Right lobe of liver (tissue), 4 donors: ENCODE results near the gene ADTRP.

Experiments used
- POLR2A ChIP-seq: fragments of 450-650 bp; IDR thresholded peaks from one replicate; pipeline ENCODE4 v1.6.1; 2017; ENCODE audit warnings: antibody characterized with exemption, mild to moderate bottlenecking
- TF ChIP-seq, protein P1 (sequence below), 4 donors: fragments of 200-600 bp in 3 of 4; fragments of 450-650 bp in 1 of 4; IDR thresholded peaks; one replicate each; pipeline versions ENCODE4 v1.5.1 to v1.8.0; 2016 to 2022; ENCODE audit warnings: antibody characterized with exemption in 4 of 4, mild to moderate bottlenecking in 2 of 4
- donor health status: DM: no; HTN: no; CAD: no.
- donor health status: DM: no; HTN: no; CAD: no.
- donor health status: DM: no; HTN: yes; CAD: no.

DNA sequence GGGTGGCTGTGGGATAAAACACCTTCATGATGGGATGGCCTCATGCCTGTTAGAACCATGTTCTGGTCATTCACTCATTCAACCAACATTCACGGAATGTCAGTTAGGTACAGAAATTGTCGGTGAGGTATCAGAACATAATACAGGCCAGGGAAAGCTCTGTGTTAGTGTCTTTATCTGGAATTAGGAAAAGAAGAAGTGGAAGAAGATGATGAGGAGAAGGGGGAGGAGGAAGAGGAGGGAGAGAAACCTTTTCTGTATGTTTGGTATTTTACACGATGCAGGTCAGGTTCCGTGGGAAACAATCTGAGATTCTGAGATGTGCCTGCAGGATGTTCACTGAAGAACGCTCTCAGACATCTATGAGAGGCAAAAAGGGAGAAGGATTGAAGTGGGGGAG is 5.6 kb downstream of the ADTRP start:
- TF ChIP-seq, protein P1, sequence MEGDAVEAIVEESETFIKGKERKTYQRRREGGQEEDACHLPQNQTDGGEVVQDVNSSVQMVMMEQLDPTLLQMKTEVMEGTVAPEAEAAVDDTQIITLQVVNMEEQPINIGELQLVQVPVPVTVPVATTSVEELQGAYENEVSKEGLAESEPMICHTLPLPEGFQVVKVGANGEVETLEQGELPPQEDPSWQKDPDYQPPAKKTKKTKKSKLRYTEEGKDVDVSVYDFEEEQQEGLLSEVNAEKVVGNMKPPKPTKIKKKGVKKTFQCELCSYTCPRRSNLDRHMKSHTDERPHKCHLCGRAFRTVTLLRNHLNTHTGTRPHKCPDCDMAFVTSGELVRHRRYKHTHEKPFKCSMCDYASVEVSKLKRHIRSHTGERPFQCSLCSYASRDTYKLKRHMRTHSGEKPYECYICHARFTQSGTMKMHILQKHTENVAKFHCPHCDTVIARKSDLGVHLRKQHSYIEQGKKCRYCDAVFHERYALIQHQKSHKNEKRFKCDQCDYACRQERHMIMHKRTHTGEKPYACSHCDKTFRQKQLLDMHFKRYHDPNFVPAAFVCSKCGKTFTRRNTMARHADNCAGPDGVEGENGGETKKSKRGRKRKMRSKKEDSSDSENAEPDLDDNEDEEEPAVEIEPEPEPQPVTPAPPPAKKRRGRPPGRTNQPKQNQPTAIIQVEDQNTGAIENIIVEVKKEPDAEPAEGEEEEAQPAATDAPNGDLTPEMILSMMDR (IDR thresholded peaks at IDR 0.05), result no peak
- TF ChIP-seq POLR2A, result no peak
